ENCODE measurements around the gene ERBB2. TPM values are rescaled to one million over a fixed set of nuclear protein-coding genes. Genes with fewer than 3 reads are reported as not detected.

ERBB2 gene
- total and polyA plus RNA-seq, 5 donors from 2014 or later, result 0.36 to 5.5 (median 0.67) TPM

- Histone ChIP-seq H3K4me1 (ENCODE audit: control insufficient read depth, insufficient read depth, low read length, poor library complexity, severe bottlenecking) (peaks cover 16% of the 10 kb centered on the region), H3K9me3 (ENCODE audit: control insufficient read depth in 2 of 2, low read length in 2 of 2) (no peaks in the 10 kb centered on the region), H3K27me3 (ENCODE audit: control insufficient read depth, insufficient read depth, low read length) (no peaks in the 10 kb centered on the region), H3K4me3 (ENCODE audit: low read depth, low read length) (no peak overlapping the region), H3K36me3 (ENCODE audit: control insufficient read depth, insufficient read depth, low read length) (no peaks in the 10 kb centered on the region), H3K27ac (ENCODE audit: insufficient read depth, low read length, poor library complexity, severe bottlenecking) (no peak overlapping the region)
- H3K4me3 Mint-ChIP-seq, result peak overlapping the region in 3 of 4 donors; percentile 54 to 85 (median 57)
- DNase-seq (peak; percentile 37 to 39 (median 38)), ATAC-seq (ENCODE audit: low read depth in 2 of 2) (peak; percentile 67 to 72)
- H3K9me3 Mint-ChIP-seq, result peaks cover 0 to 1% (median 0%) of the 10 kb centered on the region in 7 donors
- peaks cover 0 to 22% (median 4%) of the 10 kb centered on the region in 4 donors for H3K4me1 Mint-ChIP-seq
- H3K36me3 Mint-ChIP-seq, result no peaks in the 10 kb centered on the region
- peaks cover 38% of the 10 kb centered on the region for H3K27me3 Mint-ChIP-seq
- no peak overlapping the region for H3K27ac Mint-ChIP-seq
Observed at GRCh38 chr17:39738568-39738901, 38.7 kb downstream of the ERBB2 start.

GRCh38 chr17:39738983-39739884 lies 39.4 kb downstream of the ERBB2 start:
- no peaks in the 10 kb centered on the region for H3K9me3 ChIP-seq (ENCODE audit: control insufficient read depth in 2 of 2, low read length in 2 of 2)
- no peaks in the 10 kb centered on the region for H3K27me3 ChIP-seq (ENCODE audit: control insufficient read depth, insufficient read depth, low read length)
- Mint-ChIP-seq H3K4me3 (peak overlapping the region in 2 of 4 donors; percentile 25 to 54), H3K4me1 (peaks cover 0 to 22% (median 4%) of the 10 kb centered on the region in 4 donors), H3K9me3 (peaks cover 0 to 1% (median 0%) of the 10 kb centered on the region in 7 donors), H3K27ac (peak overlapping the region in 1 of 3 donors; percentile 33), H3K36me3 (no peaks in the 10 kb centered on the region), H3K27me3 (peaks cover 41% of the 10 kb centered on the region)
- no peak overlapping the region for H3K27ac ChIP-seq (ENCODE audit: insufficient read depth, low read length, poor library complexity, severe bottlenecking)
- no peak overlapping the region for H3K4me3 ChIP-seq (ENCODE audit: low read depth, low read length)
- H3K4me1 ChIP-seq (ENCODE audit: control insufficient read depth, insufficient read depth, low read length, poor library complexity, severe bottlenecking), result peaks cover 16% of the 10 kb centered on the region
- H3K36me3 ChIP-seq (ENCODE audit: control insufficient read depth, insufficient read depth, low read length), result no peaks in the 10 kb centered on the region
- DNase-seq, result no peak
- no peak for ATAC-seq (ENCODE audit: low read depth in 2 of 2)

GRCh38 chr17:39739885-39740356 lies 40.1 kb downstream of the ERBB2 start:
- H3K4me1 ChIP-seq (ENCODE audit: control insufficient read depth, insufficient read depth, low read length, poor library complexity, severe bottlenecking), result peaks cover 16% of the 10 kb centered on the region
- Mint-ChIP-seq H3K9me3 (peaks cover 0 to 1% (median 0%) of the 10 kb centered on the region in 7 donors), H3K4me3 (peak overlapping the region in 1 of 4 donors; percentile 25), H3K27ac (peak overlapping the region in 1 of 3 donors; percentile 62), H3K27me3 (peaks cover 44% of the 10 kb centered on the region), H3K4me1 (peaks cover 0 to 22% (median 4%) of the 10 kb centered on the region in 4 donors), H3K36me3 (no peaks in the 10 kb centered on the region)
- H3K27me3 ChIP-seq (ENCODE audit: control insufficient read depth, insufficient read depth, low read length), result no peaks in the 10 kb centered on the region
- H3K27ac ChIP-seq (ENCODE audit: insufficient read depth, low read length, poor library complexity, severe bottlenecking), result no peak overlapping the region
- H3K9me3 ChIP-seq (ENCODE audit: control insufficient read depth in 2 of 2, low read length in 2 of 2), result no peaks in the 10 kb centered on the region
- no peaks in the 10 kb centered on the region for H3K36me3 ChIP-seq (ENCODE audit: control insufficient read depth, insufficient read depth, low read length)
- ATAC-seq (ENCODE audit: low read depth in 2 of 2) (no peak), DNase-seq (no peak)
- no peak overlapping the region for H3K4me3 ChIP-seq (ENCODE audit: low read depth, low read length)

GRCh38 chr17:39740357-39741111 lies 40.7 kb downstream of the ERBB2 start:
- H3K36me3 ChIP-seq (ENCODE audit: control insufficient read depth, insufficient read depth, low read length), result no peaks in the 10 kb centered on the region
- peaks cover 0 to 22% (median 4%) of the 10 kb centered on the region in 4 donors for H3K4me1 Mint-ChIP-seq
- no peak overlapping the region for H3K27ac Mint-ChIP-seq
- peaks cover 38% of the 10 kb centered on the region for H3K27me3 Mint-ChIP-seq
- H3K9me3 ChIP-seq (ENCODE audit: control insufficient read depth in 2 of 2, low read length in 2 of 2), result no peaks in the 10 kb centered on the region
- H3K9me3 Mint-ChIP-seq, result peaks cover 0 to 1% (median 0%) of the 10 kb centered on the region in 7 donors
- no peak overlapping the region for H3K4me3 ChIP-seq (ENCODE audit: low read depth, low read length)
- DNase-seq (no peak), ATAC-seq (ENCODE audit: low read depth in 2 of 2) (no peak)
- H3K36me3 Mint-ChIP-seq, result no peaks in the 10 kb centered on the region
- H3K27ac ChIP-seq (ENCODE audit: insufficient read depth, low read length, poor library complexity, severe bottlenecking), result no peak overlapping the region
- no peaks in the 10 kb centered on the region for H3K27me3 ChIP-seq (ENCODE audit: control insufficient read depth, insufficient read depth, low read length)
- H3K4me1 ChIP-seq (ENCODE audit: control insufficient read depth, insufficient read depth, low read length, poor library complexity, severe bottlenecking), result peaks cover 16% of the 10 kb centered on the region
- H3K4me3 Mint-ChIP-seq, result no peak overlapping the region

GRCh38 chr17:39742126-39742855 lies 42.4 kb downstream of the ERBB2 start:
- DNase-seq, result no peak
- Histone ChIP-seq H3K27ac (ENCODE audit: insufficient read depth, low read length, poor library complexity, severe bottlenecking) (no peak overlapping the region), H3K27me3 (ENCODE audit: control insufficient read depth, insufficient read depth, low read length) (no peaks in the 10 kb centered on the region), H3K4me3 (ENCODE audit: low read depth, low read length) (no peak overlapping the region), H3K4me1 (ENCODE audit: control insufficient read depth, insufficient read depth, low read length, poor library complexity, severe bottlenecking) (peaks cover 16% of the 10 kb centered on the region), H3K9me3 (ENCODE audit: control insufficient read depth in 2 of 2, low read length in 2 of 2) (no peaks in the 10 kb centered on the region), H3K36me3 (ENCODE audit: control insufficient read depth, insufficient read depth, low read length) (no peaks in the 10 kb centered on the region)
- Mint-ChIP-seq H3K4me3 (no peak overlapping the region), H3K4me1 (peaks cover 0 to 16% (median 6%) of the 10 kb centered on the region in 4 donors), H3K27ac (no peak overlapping the region), H3K36me3 (no peaks in the 10 kb centered on the region), H3K9me3 (peaks cover 0 to 1% (median 0%) of the 10 kb centered on the region in 7 donors), H3K27me3 (peaks cover 29% of the 10 kb centered on the region)
- ATAC-seq (ENCODE audit: low read depth in 2 of 2), result no peak

- H3K27me3 ChIP-seq (ENCODE audit: control insufficient read depth, insufficient read depth, low read length), result no peaks in the 10 kb centered on the region
- Mint-ChIP-seq H3K27ac (no peak overlapping the region), H3K4me1 (peaks cover 0 to 16% (median 6%) of the 10 kb centered on the region in 4 donors), H3K4me3 (no peak overlapping the region), H3K36me3 (no peaks in the 10 kb centered on the region), H3K9me3 (peaks cover 0 to 1% (median 0%) of the 10 kb centered on the region in 7 donors), H3K27me3 (peaks cover 25% of the 10 kb centered on the region)
- H3K36me3 ChIP-seq (ENCODE audit: control insufficient read depth, insufficient read depth, low read length), result no peaks in the 10 kb centered on the region
- DNase-seq (no peak), ATAC-seq (ENCODE audit: low read depth in 2 of 2) (no peak)
- H3K4me3 ChIP-seq (ENCODE audit: low read depth, low read length), result no peak overlapping the region
- no peak overlapping the region for H3K27ac ChIP-seq (ENCODE audit: insufficient read depth, low read length, poor library complexity, severe bottlenecking)
- peaks cover 13% of the 10 kb centered on the region for H3K4me1 ChIP-seq (ENCODE audit: control insufficient read depth, insufficient read depth, low read length, poor library complexity, severe bottlenecking)
- H3K9me3 ChIP-seq (ENCODE audit: control insufficient read depth in 2 of 2, low read length in 2 of 2), result no peaks in the 10 kb centered on the region
Observed at GRCh38 chr17:39742856-39743436, 43.1 kb downstream of the ERBB2 start.

All from CD4-positive, CD25-positive, alpha-beta regulatory T cell (primary cell).